HepG2 (cell line): Measurements from ENCODE around the gene PTGDR. TPM values are rescaled to one million over a fixed set of nuclear protein-coding genes. Genes with fewer than 3 reads are reported as not detected.

Source experiments
- ATAC-seq: fragments of 200-7000 bp; cut with Tn5 transposase; 3 replicates; pipeline ENCODE4 v1.9.1; 2020; ENCODE audit warnings: mild to moderate bottlenecking, moderate library complexity
- BruUV-seq: library from RNA; stranded (reverse); fragments of 400-500 nt; replicated peaks from 2 replicates; lab custom pipeline; 2021; lab: Mats Ljungman, UMichigan
- CTCF ChIA-PET: fragments of 300-600 bp; formaldehyde crosslinking; extraction: SDS; loops from one replicate; lab custom pipeline; 2021; ENCODE audit warnings: low total read pairs, inconsistent platforms, low intra/inter-chr PET ratio; lab: Yijun Ruan, JAX
- POLR2A ChIA-PET: fragments of 350-600 bp; sonication (Branson Sonifier 250); formaldehyde crosslinking; loops from one replicate; lab custom pipeline; 2020; ENCODE audit warnings: antibody characterized with exemption, inconsistent platforms; lab: Yijun Ruan, JAX
- DNase-seq: peaks from one replicate; pipeline ENCODE4 v3.0.0-alpha.2; 2015; ENCODE audit warnings: low spot score
- FAIRE-seq: peaks from 3 replicates; lab custom pipeline; 2011; peaks lifted over from hg19 to GRCh38; lab: Jason Lieb, UNC
- H2AFZ ChIP-seq: one replicate; pipeline ENCODE4 v1.6.1; 2011; ENCODE audit warnings: low read length, inconsistent platforms
- H3K27ac ChIP-seq: fragments of 300-600 bp; 3 replicates; pipeline ENCODE4 v1.8.0; 2011; ENCODE audit warnings: mixed run types, mild to moderate bottlenecking, mixed read lengths, low read length, inconsistent platforms; ENCODE audit not compliant: insufficient read depth; ENCODE audit errors: extremely low read length
- H3K27me3 ChIP-seq, 2 experiments: fragments of 200-600 bp in 1 of 2; 2 replicates in 1 of 2; 3 replicates in 1 of 2; pipeline versions ENCODE4 v1.6.0 to v1.8.0; 2011; ENCODE audit warnings: low read length in 2 of 2, mild to moderate bottlenecking in 2 of 2, moderate library complexity in 2 of 2, inconsistent platforms in 1 of 2; ENCODE audit not compliant: insufficient read depth in 2 of 2, control insufficient read depth in 1 of 2
- H3K36me3 ChIP-seq, 2 experiments: fragments of 200-600 bp in 1 of 2; replicated peaks in 1 of 2; 2 replicates in 1 of 2; 3 replicates in 1 of 2; pipeline versions ENCODE4 v1.5.1 to v1.8.0; 2011; ENCODE audit warnings: low read length in 2 of 2, inconsistent platforms in 1 of 2; ENCODE audit not compliant: insufficient read depth in 2 of 2, control insufficient read depth in 1 of 2
- H3K4me1 ChIP-seq: 2 replicates; pipeline ENCODE4 v1.5.1; 2012; ENCODE audit warnings: low read length, inconsistent platforms; ENCODE audit not compliant: insufficient read depth
- H3K4me2 ChIP-seq: 2 replicates; pipeline ENCODE4 v1.6.0; 2011; ENCODE audit warnings: low read depth, low read length, inconsistent platforms
- H3K4me3 ChIP-seq, 3 experiments: fragments of 200-600 bp in 1 of 3; sonication (generic), shearing (Covaris generic) in 1 of 3; replicated peaks in 1 of 3; 2 replicates each; pipeline ENCODE4 v1.5.1; 2011 to 2016; ENCODE audit warnings: low read length in 3 of 3, inconsistent platforms in 2 of 3, low read depth in 2 of 3, mild to moderate bottlenecking in 2 of 3, control low read depth in 1 of 3, mixed read lengths in 1 of 3; ENCODE audit not compliant: insufficient read depth in 1 of 3
- H3K79me2 ChIP-seq: one replicate; pipeline ENCODE4 v1.6.1; 2011; ENCODE audit warnings: low read length, inconsistent platforms; ENCODE audit not compliant: insufficient read depth
- H3K9ac ChIP-seq: 2 replicates; pipeline ENCODE4 v1.6.0; 2011; ENCODE audit warnings: mild to moderate bottlenecking, low read depth, low read length, inconsistent platforms; ENCODE audit not compliant: insufficient read depth
- H3K9me3 ChIP-seq: 2 replicates; pipeline ENCODE4 v1.5.1; 2012; ENCODE audit warnings: mild to moderate bottlenecking, low read length
- H4K20me1 ChIP-seq: 2 replicates; pipeline ENCODE4 v1.6.0; 2011; ENCODE audit warnings: inconsistent platforms, mild to moderate bottlenecking, low read length, moderate library complexity; ENCODE audit not compliant: insufficient read depth
- FOXP4 ChIP-seq: sonication (generic); formaldehyde crosslinking; IDR thresholded peaks from 2 replicates; pipeline ENCODE4 v1.4.0; 2020; ENCODE audit warnings: missing genetic modification reagents
- GFI1 ChIP-seq: sonication (generic); formaldehyde crosslinking; IDR thresholded peaks from 2 replicates; pipeline ENCODE4 v1.5.0; 2020; ENCODE audit warnings: missing genetic modification reagents, mild to moderate bottlenecking, borderline replicate concordance
- HOXD1 ChIP-seq: sonication (generic); formaldehyde crosslinking; IDR thresholded peaks from 2 replicates; pipeline ENCODE4 v1.5.0; 2020; ENCODE audit warnings: missing genetic modification reagents
- IRF2 ChIP-seq: IDR thresholded peaks from 2 replicates; pipeline ENCODE4 v1.6.1; 2018; ENCODE audit warnings: missing genetic modification reagents, missing compliant biosample characterization
- PBX3 ChIP-seq: sonication (generic); formaldehyde crosslinking; IDR thresholded peaks from 2 replicates; pipeline ENCODE4 v1.8.1; 2023; ENCODE audit warnings: missing genetic modification reagents, inconsistent platforms, borderline replicate concordance
- SNAPC5 ChIP-seq: sonication (generic); formaldehyde crosslinking; IDR thresholded peaks from 2 replicates; pipeline ENCODE4 v1.8.1; 2023; ENCODE audit warnings: mild to moderate bottlenecking, missing genetic modification reagents, borderline replicate concordance
- ZBTB14 ChIP-seq: sonication (generic); formaldehyde crosslinking; IDR thresholded peaks from 2 replicates; pipeline ENCODE4 v1.4.0; 2020; ENCODE audit warnings: missing genetic modification reagents
- ZHX1 ChIP-seq: sonication (generic); formaldehyde crosslinking; IDR thresholded peaks from 2 replicates; pipeline ENCODE4 v1.8.1; 2022; ENCODE audit warnings: low read depth, mild to moderate bottlenecking, missing genetic modification reagents
- ZNF329 ChIP-seq: sonication (generic); formaldehyde crosslinking; IDR thresholded peaks from 2 replicates; pipeline ENCODE4 v1.9.0; 2021; ENCODE audit warnings: low read depth, mild to moderate bottlenecking, missing genetic modification reagents
- WGBS: methylation state at CpG from one replicate; pipeline ENCODE4 v1.1.6; 2017; ENCODE audit warnings: low lambda C conversion rate; 5-methylcytosine and 5-hydroxymethylcytosine counted together
- in situ Hi-C: cut with HindIII; loops from 2 replicates; pipeline ENCODE4 v1.10.0; 2017; ENCODE audit warnings: low pct_unique_long_range_greater_than_20kb; ENCODE audit not compliant: extremely low pct_ligation_motif_present
- intact Hi-C: fragments of 100-400 bp; cut with micrococcal nuclease; formaldehyde crosslinking; loops from one replicate; pipeline ENCODE4 v1.10.0; 2022; ENCODE audit not compliant: unreplicated experiment
- polyA plus RNA-seq, 8 experiments: library from polyadenylated mRNA; depleted of rRNA in 3 of 8; stranded (reverse) in 7 of 8; unstranded in 1 of 8; fragments of >200 nt; fragmentation: Illumina TruSeq in 4 of 8; extraction: Trizol in 4 of 8; gene quantifications; 2 replicates each; pipeline versions ENCODE4 v1.2.1 to v1.2.3, GENCODE V29; 2011 to 2016; ENCODE audit warnings: low read depth in 4 of 8, missing spikeins in 1 of 8, mixed read lengths in 1 of 8; ENCODE audit not compliant: insufficient read depth in 1 of 8
- total RNA-seq, 5 experiments: library from RNA; depleted of rRNA; stranded (reverse); fragments of >200 nt; fragmentation: Illumina TruSeq; extraction: Trizol; gene quantifications; 2 replicates each; pipeline ENCODE4 v1.2.3, GENCODE V29; 2016; ENCODE audit warnings: low read depth in 1 of 5

PTGDR gene
- total and polyA plus RNA-seq, 2 of the 13 experiments (the other 11 are each of a cell fraction or from before 2014, with no cell fraction given): not detected

GRCh38 chr14:52325630-52326029 is 58.1 kb downstream of the PTGDR start:
- Histone ChIP-seq H3K4me1 (peaks cover 10% of the 10 kb centered on the region; the same call in 1 of the 2 replicates), H3K36me3 (no peaks in the 10 kb centered on the region), H3K4me3 (no peak overlapping the region), H3K79me2 (no peaks in the 10 kb centered on the region), H2AFZ (no peak overlapping the region), H3K9ac (no peak overlapping the region), H3K27ac (no peak overlapping the region), H3K4me2 (no peak overlapping the region), H3K27me3 (no peaks in the 10 kb centered on the region), H4K20me1 (no peaks in the 10 kb centered on the region), H3K9me3 (peaks cover 17% of the 10 kb centered on the region; the same call in 1 of the 2 replicates)
- TF ChIP-seq ZHX1 (CRISPR knock-in tag) (no peak), PBX3 (CRISPR knock-in tag) (no peak), ZNF329 (CRISPR knock-in tag) (no peak), FOXP4 (CRISPR knock-in tag) (no peak), IRF2 (CRISPR knock-in tag) (no peak), ZBTB14 (CRISPR knock-in tag) (no peak), GFI1 (CRISPR knock-in tag) (no peak), HOXD1 (CRISPR knock-in tag) (no peak), SNAPC5 (CRISPR knock-in tag) (no peak)
- in situ Hi-C loops: no loop called here
- ChIA-PET CTCF (no interaction called here), POLR2A (no interaction called here)
- intact Hi-C loops: no loop called here
- WGBS: 72% methylated on average over 3 of the region's 3 CpGs
- FAIRE-seq: no peak
- no peak for ATAC-seq
- DNase-seq: no peak
- BruUV-seq: no TSS peak
